Liver (tissue), 3 donors: ENCODE results near the gene CBFA2T3.

Experiments used
- ATF3 ChIP-seq: IDR thresholded peaks from 2 replicates; pipeline ENCODE4 v1.6.1; 2016; ENCODE audit warnings: antibody characterized with exemption
- CTCF ChIP-seq: fragments of 150-350 bp; IDR thresholded peaks from 2 replicates; pipeline ENCODE4 v1.5.1; 2017; ENCODE audit warnings: improper control_type of control experiment, low read depth, low read length; ENCODE audit not compliant: missing input control
- EGR1 ChIP-seq, 2 donors: IDR thresholded peaks; 2 replicates each; pipeline ENCODE4 v1.6.1; 2016 to 2018; ENCODE audit warnings: antibody characterized with exemption in 2 of 2, low read depth in 2 of 2
- GABPA ChIP-seq, 2 donors: IDR thresholded peaks in 1 of 2; conservative IDR thresholded peaks in 1 of 2; 2 replicates each; pipeline ENCODE4 v1.6.1; 2016; ENCODE audit warnings: antibody characterized with exemption in 2 of 2, mild to moderate bottlenecking in 1 of 2, moderate library complexity in 1 of 2
- HNF4G ChIP-seq: IDR thresholded peaks from 2 replicates; pipeline ENCODE4 v1.6.1; 2016; ENCODE audit warnings: antibody characterized with exemption
- JUND ChIP-seq, 2 donors: IDR thresholded peaks; 2 replicates each; pipeline ENCODE4 v1.6.1; 2016; ENCODE audit warnings: antibody characterized with exemption in 2 of 2
- NR2F2 ChIP-seq: IDR thresholded peaks from 2 replicates; pipeline ENCODE4 v1.6.1; 2016; ENCODE audit warnings: antibody characterized with exemption
- REST ChIP-seq: IDR thresholded peaks from 2 replicates; pipeline ENCODE4 v1.6.1; 2016; ENCODE audit warnings: antibody characterized with exemption, mild to moderate bottlenecking
- RXRA ChIP-seq, 2 donors: IDR thresholded peaks; 2 replicates each; pipeline ENCODE4 v1.6.1; 2017 to 2018; ENCODE audit warnings: antibody characterized with exemption in 2 of 2, mild to moderate bottlenecking in 1 of 2
- SP1 ChIP-seq: IDR thresholded peaks from 2 replicates; pipeline ENCODE4 v1.6.1; 2018; ENCODE audit warnings: antibody characterized with exemption, mild to moderate bottlenecking
- TAF1 ChIP-seq: conservative IDR thresholded peaks from 2 replicates; pipeline ENCODE4 v1.6.1; 2016; ENCODE audit warnings: antibody characterized with exemption, mild to moderate bottlenecking
- ZBTB33 ChIP-seq: IDR thresholded peaks from 2 replicates; pipeline ENCODE4 v1.6.1; 2016; ENCODE audit warnings: antibody characterized with exemption
- donor health status: healthy.
- donor health status: healthy.

- TF ChIP-seq CTCF (no peak), ZBTB33 (no peak), JUND (IDR thresholded peaks at IDR 0.05) (no peak), REST (no peak), RXRA (IDR thresholded peaks at IDR 0.05) (no peak), TAF1 (no peak), EGR1 (IDR thresholded peaks at IDR 0.05; ENCODE audit: low read depth in 2 of 2) (no peak), HNF4G (no peak), SP1 (no peak), NR2F2 (peak; percentile 64), ATF3 (no peak), GABPA (IDR thresholded peaks at IDR 0.05 in 1 of 2, conservative IDR thresholded peaks at IDR 0.05 in 1 of 2) (no peak)
Observed at GRCh38 chr16:88922114-88922825, 54.7 kb downstream of the CBFA2T3 start.
